ENCODE data around the gene MALAT1. TPM values are rescaled to one million over a fixed set of nuclear protein-coding genes. Genes with fewer than 3 reads are reported as not detected.
"Not testable (repeated sequence)": the region's sequence is repeated elsewhere in the genome, so short reads cannot be mapped to it uniquely, and the experiment has no call there.

Gene MALAT1
- total RNA-seq, 2 donors from 2014 or later = 8,391 to 13,279 TPM

DNA sequence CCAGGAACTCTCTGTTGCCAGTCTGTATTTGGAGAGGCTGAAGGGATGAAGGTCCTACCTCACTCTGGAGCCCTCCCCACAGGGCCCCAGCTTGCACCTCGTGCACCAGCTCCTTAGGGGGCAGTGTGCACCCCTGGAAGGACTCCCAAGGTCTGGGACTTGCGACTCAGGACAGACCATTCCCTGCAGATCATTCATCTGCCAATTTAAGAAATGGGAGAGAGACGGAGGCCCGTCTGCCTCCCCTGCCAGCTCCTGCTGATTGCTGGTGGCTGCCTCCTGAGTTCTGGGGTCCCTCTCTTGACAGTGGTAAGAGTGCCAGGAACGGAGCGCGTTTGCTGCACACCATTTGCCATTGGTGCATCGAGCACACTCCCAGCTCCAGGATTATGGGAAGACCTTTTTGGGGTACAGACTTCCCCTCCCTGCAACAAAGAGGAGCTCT, 27.4 kb upstream of the MALAT1 start:
- Mint-ChIP-seq H3K27ac (peak overlapping the region; percentile 89), H3K36me3 (ENCODE audit: insufficient read depth in 2 of 2) (peaks cover 2 to 5% of the 10 kb centered on the region in 2 donors), H3K4me1 (ENCODE audit: low read depth) (peaks cover 64% of the 10 kb centered on the region), H3K9me3 (no peaks in the 10 kb centered on the region), H3K4me3 (peak overlapping the region; percentile 71 to 72), H3K27me3 (ENCODE audit: low read depth) (no peaks in the 10 kb centered on the region)
- DNase-seq = peak in 1 of 2 donors; percentile 36
- peak in 1 of 2 donors; percentile 0 for ATAC-seq (replicated peaks in 1 of 2)

DNA sequence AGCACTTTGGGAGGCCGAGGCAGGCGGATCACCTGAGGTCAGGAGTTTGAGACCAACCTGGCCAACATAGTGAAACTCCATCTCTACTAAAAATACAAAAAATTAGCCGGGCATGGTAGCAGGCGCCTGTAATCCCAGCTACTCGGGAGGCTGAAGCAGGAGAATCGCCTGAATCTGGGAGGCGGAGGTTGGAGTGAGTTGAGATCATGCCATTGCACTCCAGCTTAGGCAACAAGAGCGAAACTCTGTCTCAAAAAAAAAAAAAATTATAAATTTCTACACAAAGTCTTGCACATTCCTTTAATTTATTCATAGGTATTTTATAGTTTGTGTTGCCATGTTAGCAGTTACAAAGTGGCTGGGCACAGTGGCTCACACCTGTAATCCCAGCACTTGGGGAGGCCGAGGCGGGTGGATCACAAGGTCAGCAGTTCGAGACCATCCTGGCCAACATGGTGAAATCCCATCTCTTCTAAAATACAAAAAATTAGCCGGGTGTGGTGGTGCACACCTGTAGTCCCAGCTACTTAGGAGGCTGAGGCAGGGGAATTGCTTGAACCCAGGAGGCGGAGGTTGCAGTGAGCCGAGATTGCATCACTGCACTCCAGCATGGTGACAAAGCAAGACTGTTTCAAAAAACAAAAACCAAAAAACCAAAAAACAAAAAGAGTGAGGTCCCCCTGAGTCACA, 26.1 kb upstream of the MALAT1 start:
- H3K27me3 Mint-ChIP-seq (ENCODE audit: low read depth); H3K36me3 Mint-ChIP-seq (ENCODE audit: insufficient read depth in 2 of 2); H3K9me3 Mint-ChIP-seq; DNase-seq; ATAC-seq (replicated peaks in 1 of 2): not testable (repeated sequence)
- peak overlapping the region; percentile 49 to 72 for H3K4me3 Mint-ChIP-seq
- H3K4me1 Mint-ChIP-seq (ENCODE audit: low read depth) = peaks cover 64% of the 10 kb centered on the region
- H3K27ac Mint-ChIP-seq = peak overlapping the region; percentile 89

DNA sequence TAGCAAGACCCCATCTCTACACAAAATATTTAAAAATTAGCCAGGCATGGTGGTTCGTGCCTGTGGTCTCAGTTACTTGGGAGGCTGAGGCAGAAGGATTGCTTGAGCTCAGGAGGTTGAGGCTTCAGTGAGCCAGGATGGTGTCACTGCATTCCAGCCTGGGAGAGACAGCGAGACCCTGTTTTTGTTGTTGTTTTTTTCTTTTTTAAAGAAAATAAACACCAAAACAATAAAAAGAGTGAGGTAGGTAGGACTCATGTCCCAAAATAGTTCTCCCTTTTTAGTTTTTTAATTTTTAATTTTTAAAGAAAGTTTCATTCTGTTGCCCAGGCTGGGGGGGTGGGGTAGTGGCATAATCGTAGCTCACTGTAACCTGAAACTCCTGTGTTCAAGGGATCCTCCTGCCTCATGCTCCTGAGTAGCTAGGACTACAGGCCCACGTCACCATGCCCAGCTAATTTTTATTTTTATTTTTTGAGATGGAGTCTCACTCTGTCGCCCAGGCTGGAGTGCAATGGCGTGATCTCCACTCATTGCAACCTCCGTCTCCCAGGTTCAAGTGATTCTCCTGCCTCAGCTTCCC, 25.5 kb upstream of the MALAT1 start:
- ATAC-seq (replicated peaks in 1 of 2) = no peak
- no peak for DNase-seq
- H3K9me3 Mint-ChIP-seq = no peaks in the 10 kb centered on the region
- H3K4me1 Mint-ChIP-seq (ENCODE audit: low read depth) = peaks cover 59% of the 10 kb centered on the region
- no peak overlapping the region for H3K4me3 Mint-ChIP-seq
- no peak overlapping the region for H3K27ac Mint-ChIP-seq
- peaks cover 5 to 6% of the 10 kb centered on the region in 2 donors for H3K36me3 Mint-ChIP-seq (ENCODE audit: insufficient read depth in 2 of 2)
- no peaks in the 10 kb centered on the region for H3K27me3 Mint-ChIP-seq (ENCODE audit: low read depth)

DNA sequence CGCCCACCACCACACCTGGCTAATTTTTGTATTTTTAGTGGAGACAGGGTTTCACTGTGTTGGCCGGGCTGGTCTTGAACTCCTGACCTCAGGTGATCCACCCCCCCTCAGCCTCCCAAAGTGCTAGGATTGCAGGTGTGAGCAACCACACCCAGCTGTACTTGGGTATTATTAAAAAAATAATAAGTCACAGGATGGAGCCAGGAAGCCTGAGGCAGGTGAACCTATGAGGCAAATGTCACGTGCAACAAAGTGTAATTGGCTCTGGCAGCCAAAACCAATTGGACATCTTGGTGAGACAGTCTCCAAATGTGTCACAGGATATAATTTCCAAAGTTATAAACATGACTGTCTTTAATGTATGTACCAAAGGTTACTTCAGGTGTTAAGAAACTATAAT, 24.0 kb upstream of the MALAT1 start:
- Mint-ChIP-seq H3K4me3 (peak overlapping the region; percentile 36 to 59), H3K4me1 (ENCODE audit: low read depth) (peaks cover 60% of the 10 kb centered on the region), H3K27me3 (ENCODE audit: low read depth) (no peaks in the 10 kb centered on the region), H3K36me3 (ENCODE audit: insufficient read depth in 2 of 2) (peaks cover 5 to 6% of the 10 kb centered on the region in 2 donors), H3K9me3 (no peaks in the 10 kb centered on the region), H3K27ac (peak overlapping the region; percentile 46)
- ATAC-seq (replicated peaks in 1 of 2) (no peak), DNase-seq (no peak)

DNA sequence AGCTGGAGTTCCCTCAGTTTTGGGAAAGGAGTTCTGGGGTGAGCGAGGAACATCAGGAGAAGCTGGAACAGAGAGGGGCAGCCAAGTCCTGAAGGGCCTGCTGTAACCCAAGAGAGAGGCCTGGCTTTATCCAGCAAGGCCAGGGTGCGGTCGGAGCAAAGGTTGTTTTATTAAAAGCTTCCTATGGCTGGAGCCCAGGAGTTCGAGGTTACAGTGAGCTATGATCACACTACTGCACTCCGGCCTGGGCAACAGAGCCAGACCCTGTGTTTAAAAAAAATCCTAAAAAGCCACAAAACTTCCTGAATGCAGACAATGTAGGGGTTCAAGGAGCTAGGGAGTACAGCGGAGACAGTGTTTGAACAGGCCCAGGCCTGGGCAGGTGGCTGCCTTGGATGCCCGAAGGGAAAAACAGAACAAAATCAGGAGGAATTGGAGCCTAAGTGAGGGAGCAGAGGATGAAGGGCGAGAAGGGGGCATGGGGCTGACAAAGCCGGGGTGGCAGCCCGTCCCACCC, 22.2 kb upstream of the MALAT1 start:
- no peaks in the 10 kb centered on the region for H3K27me3 Mint-ChIP-seq (ENCODE audit: low read depth)
- peak overlapping the region; percentile 99 to 100 for H3K4me3 Mint-ChIP-seq
- H3K36me3 Mint-ChIP-seq (ENCODE audit: insufficient read depth in 2 of 2) = peaks cover 5 to 6% of the 10 kb centered on the region in 2 donors
- ATAC-seq (replicated peaks in 1 of 2) (no peak), DNase-seq (no peak)
- H3K27ac Mint-ChIP-seq = peak overlapping the region; percentile 97
- H3K4me1 Mint-ChIP-seq (ENCODE audit: low read depth) = peaks cover 52% of the 10 kb centered on the region
- H3K9me3 Mint-ChIP-seq = no peaks in the 10 kb centered on the region

DNA sequence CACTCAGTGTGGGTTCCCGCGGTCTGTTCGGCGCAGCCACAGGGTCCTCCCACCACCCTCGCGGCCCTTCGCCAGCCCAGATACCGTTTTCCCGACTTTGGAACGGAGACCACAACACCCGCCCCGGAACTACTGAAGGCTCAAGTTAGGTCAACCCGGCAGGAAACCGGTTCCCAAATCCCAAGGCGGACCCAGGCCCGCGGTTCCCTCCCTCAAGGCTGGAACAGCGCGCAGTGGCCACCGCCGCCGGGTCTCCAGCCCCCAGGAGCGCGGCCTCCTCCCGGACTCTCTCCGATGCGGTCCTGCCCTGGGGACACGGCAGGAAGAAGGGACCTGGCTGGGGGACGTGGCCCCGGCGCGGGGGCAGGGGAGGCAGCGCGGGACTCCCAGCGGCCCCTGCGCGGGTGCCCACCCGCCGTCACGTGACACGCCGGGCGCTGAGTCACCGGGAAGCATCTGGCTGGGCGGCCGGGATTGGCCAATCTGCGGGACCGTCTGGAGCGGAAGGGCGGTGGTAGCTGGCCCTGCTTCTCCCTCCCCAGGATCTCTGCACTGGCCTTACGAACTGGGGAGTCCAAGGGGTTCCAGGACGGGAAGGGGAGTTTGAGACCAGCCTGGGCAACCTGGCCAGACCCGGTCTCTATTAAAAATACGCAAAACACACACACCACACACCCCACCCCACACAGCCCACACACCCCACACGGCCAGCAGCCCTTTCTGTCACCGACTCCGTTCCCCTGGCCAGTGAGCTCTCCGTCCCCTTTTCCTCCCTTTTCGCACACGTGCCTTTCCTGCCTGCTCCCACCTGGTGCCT, 21.5 kb upstream of the MALAT1 start:
- ATAC-seq (replicated peaks in 1 of 2) = peak; percentile 89 to 90
- peaks cover 48% of the 10 kb centered on the region for H3K4me1 Mint-ChIP-seq (ENCODE audit: low read depth)

DNA sequence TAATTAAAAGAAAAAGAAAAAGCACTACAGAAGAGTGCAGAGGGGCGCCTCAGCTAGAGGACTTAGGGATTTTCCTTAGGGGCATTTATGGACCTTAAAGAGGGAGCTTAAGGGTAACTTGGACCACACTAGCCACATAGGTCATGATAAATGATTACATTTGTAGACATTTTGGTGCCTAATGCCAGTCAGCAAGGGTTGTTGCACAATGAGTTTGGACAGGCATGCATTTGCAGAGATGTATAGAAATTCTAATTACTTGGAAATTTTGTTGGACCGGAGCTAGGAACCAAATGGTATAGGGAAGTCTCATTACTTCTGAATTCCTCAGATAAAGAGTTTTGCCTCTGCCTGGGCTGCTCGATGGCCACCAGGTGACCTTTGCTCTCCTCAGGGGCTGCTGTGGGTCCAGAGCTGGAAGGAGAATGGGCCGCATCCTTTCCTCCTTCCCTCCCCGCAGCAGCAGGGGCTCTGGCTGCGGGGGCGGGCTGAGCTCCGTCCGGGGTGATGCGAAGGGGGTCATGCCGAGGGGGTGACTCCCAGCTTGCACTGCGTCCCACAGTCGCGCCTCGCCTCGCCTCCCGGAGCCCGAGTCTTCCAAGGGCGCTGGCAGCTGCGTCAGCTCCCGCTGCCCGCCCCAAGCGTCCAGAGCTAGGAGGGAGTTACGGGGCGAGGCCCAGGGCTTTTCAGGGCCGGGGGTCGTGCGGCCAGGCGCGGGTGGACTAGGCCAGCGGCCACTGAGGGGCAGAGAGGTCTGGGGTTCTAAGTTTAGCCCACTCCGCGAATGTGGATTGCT, 20.3 kb upstream of the MALAT1 start:
- DNase-seq (no peak), ATAC-seq (replicated peaks in 1 of 2) (no peak)
- Mint-ChIP-seq H3K4me3 (peak overlapping the region; percentile 9 to 61), H3K36me3 (ENCODE audit: insufficient read depth in 2 of 2) (peaks cover 5 to 6% of the 10 kb centered on the region in 2 donors), H3K4me1 (ENCODE audit: low read depth) (peaks cover 40% of the 10 kb centered on the region), H3K9me3 (no peaks in the 10 kb centered on the region), H3K27me3 (ENCODE audit: low read depth) (no peaks in the 10 kb centered on the region), H3K27ac (peak overlapping the region; percentile 63)

More for the DNA sequence above, 21.5 kb upstream of the MALAT1 start:
- H3K27ac Mint-ChIP-seq = peak overlapping the region; percentile 100
- H3K9me3 Mint-ChIP-seq = no peaks in the 10 kb centered on the region
- peaks cover 5 to 6% of the 10 kb centered on the region in 2 donors for H3K36me3 Mint-ChIP-seq (ENCODE audit: insufficient read depth in 2 of 2)
- no peaks in the 10 kb centered on the region for H3K27me3 Mint-ChIP-seq (ENCODE audit: low read depth)
- DNase-seq = peak; percentile 93 to 96
- peak overlapping the region; percentile 99 to 100 for H3K4me3 Mint-ChIP-seq

DNA sequence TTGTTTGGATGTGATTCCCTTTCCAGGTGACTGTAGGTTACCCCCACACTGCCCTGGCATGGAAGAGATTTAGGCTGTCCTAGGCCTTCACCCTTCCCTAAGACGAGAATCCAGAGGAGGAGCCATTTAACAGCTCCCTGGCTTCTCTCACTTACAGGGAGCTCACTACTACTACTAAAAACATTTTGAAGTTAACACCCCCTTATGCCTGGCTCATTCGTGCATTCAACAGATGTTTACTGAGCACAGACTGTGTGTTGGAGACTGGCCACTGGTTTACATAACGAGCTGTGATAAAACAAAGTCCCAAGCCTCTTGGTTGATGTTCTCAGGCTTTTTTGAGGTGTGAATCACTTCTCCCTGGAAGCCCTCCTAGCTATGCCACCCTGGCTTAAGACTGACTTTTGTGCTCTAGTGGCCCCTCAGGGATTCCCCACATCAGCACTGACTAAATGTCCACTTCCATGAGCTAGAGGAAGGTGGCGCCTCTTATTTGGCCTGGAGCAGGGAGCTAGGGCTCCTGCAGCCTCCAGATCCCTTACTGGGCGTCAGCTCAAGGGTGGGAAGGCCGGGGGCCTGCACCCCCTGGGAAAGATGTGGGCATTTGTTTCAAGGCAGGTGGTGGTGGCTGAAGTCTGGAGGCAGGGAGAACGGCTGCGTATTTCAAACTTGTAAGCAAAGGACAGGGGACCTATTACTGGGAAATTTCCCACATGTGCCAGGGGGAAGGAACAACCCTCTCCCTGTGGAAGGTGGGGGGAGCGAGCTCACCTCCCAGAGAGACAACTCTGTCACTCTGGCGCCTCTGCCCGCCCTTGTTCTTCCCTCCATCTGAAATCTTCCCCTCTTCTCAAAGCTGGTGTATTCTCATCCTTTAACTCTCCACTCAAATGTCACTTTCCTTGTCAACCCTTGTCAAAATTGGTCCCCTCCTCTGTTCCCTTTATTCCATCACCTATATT, 19.4 kb upstream of the MALAT1 start:
- ATAC-seq (replicated peaks in 1 of 2) (no peak), DNase-seq (peak in 1 of 2 donors; percentile 13)
- Mint-ChIP-seq H3K9me3 (no peaks in the 10 kb centered on the region), H3K4me3 (peak overlapping the region in 1 of 2 donors; percentile 51), H3K36me3 (ENCODE audit: insufficient read depth in 2 of 2) (peaks cover 3 to 6% of the 10 kb centered on the region in 2 donors), H3K27me3 (ENCODE audit: low read depth) (no peaks in the 10 kb centered on the region), H3K27ac (peak overlapping the region; percentile 38), H3K4me1 (ENCODE audit: low read depth) (peaks cover 41% of the 10 kb centered on the region)

DNA sequence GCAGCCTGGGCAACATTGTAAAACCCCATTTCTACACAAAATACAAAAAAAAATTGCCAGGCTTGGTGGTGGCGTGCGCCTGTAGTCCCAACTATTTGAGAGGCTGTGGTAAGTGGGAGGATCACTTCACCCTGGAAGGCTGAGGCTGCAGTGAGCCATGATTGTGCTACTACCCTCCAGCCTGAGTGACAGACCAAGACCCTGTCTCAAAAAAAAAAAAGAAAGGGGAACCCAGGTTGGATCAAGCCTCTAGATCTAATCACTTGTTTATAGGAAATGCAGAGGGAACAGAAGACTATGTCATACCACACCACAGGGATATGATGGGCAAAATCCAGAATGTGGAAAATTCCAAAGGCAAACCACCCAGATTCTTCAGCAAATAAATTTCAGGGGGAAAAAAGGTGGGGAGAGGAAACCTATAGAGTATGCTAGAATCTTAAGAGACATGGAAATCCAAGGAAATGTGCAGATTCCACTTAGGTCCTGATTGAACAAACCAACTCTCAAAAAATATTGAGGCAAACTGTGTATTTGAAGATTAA, 16.5 kb upstream of the MALAT1 start:
- H3K4me3 Mint-ChIP-seq = no peak overlapping the region
- H3K36me3 Mint-ChIP-seq (ENCODE audit: insufficient read depth in 2 of 2) = peaks cover 0 to 2% of the 10 kb centered on the region in 2 donors
- ATAC-seq (replicated peaks in 1 of 2) = no peak
- no peaks in the 10 kb centered on the region for H3K27me3 Mint-ChIP-seq (ENCODE audit: low read depth)
- peaks cover 38% of the 10 kb centered on the region for H3K4me1 Mint-ChIP-seq (ENCODE audit: low read depth)
- no peaks in the 10 kb centered on the region for H3K9me3 Mint-ChIP-seq
- no peak overlapping the region for H3K27ac Mint-ChIP-seq
- DNase-seq = no peak

DNA sequence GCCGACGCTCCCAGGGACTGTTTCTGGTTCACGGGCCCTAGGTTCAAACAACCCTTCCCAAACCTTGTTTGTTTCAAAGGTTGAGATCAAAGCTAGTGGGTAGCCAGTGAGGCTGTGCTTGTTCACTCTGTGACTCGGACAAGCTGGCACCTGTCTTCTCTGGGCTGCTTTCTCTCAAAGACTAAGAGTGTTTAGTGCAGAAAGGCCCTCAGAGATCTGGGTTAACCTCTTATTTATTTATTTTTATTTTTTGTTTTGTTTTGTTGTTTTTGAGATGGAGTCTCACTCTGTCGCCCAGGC, 13.0 kb upstream of the MALAT1 start:
- H3K4me3 Mint-ChIP-seq = no peak overlapping the region
- no peak for DNase-seq
- H3K36me3 Mint-ChIP-seq (ENCODE audit: insufficient read depth in 2 of 2) = no peaks in the 10 kb centered on the region
- no peak overlapping the region for H3K27ac Mint-ChIP-seq
- ATAC-seq (replicated peaks in 1 of 2) = no peak
- no peaks in the 10 kb centered on the region for H3K9me3 Mint-ChIP-seq
- no peaks in the 10 kb centered on the region for H3K27me3 Mint-ChIP-seq (ENCODE audit: low read depth)
- H3K4me1 Mint-ChIP-seq (ENCODE audit: low read depth) = peaks cover 57% of the 10 kb centered on the region

DNA sequence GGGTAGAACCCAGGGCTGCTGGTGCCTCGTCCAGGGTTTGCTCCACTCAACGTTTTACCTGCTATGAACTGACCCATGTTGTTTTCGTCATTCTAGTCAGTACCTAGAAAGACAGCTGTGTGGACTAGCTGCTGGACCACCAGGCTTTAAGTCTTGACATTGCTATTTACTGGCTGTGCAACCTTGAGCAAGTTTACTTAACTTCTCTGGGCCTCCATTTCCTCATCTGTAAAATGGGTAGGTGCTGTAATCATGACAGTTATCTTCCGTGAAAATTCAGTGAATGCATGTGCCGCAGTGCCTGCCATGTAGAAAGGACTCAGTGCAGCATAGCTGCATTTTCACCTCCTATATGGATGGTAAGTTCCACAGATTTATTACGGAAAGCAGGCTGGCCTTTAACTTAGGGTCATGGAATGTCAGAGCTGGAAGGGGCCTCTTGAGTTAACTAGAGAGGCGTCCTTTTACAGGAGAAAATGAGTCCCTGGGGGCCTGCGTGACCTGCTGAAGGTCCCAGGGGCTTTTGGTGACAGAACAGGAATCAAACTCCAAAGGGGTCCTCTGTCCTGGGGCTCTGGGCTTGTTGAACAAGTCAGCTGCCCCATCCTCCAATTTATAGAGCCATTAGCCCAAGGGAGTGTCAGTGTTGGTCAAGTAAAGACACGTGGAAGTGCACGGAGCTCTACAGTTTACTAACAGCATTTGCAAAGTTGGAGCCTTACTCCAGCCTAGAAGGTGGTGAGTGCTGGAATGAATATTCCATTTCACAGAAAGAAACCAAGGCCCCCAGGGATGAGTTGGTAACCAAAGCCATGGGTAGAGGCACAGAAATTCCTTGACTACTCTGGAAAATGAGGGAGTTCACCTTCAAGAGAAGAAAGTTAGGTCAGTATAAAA, 12.0 kb upstream of the MALAT1 start:
- H3K27ac Mint-ChIP-seq = no peak overlapping the region
- no peaks in the 10 kb centered on the region for H3K36me3 Mint-ChIP-seq (ENCODE audit: insufficient read depth in 2 of 2)
- DNase-seq = no peak
- peaks cover 67% of the 10 kb centered on the region for H3K4me1 Mint-ChIP-seq (ENCODE audit: low read depth)
- H3K4me3 Mint-ChIP-seq = peak overlapping the region in 1 of 2 donors; percentile 27
- no peak for ATAC-seq (replicated peaks in 1 of 2)
- no peaks in the 10 kb centered on the region for H3K9me3 Mint-ChIP-seq
- H3K27me3 Mint-ChIP-seq (ENCODE audit: low read depth) = no peaks in the 10 kb centered on the region

Data from activated T-cell treated with anti-CD3 and anti-CD28 coated beads, Interleukin-2, amount 50 U/mL, for 72 hours (primary cell).